Pancreas (tissue), 10 donors: ENCODE measurements around the gene PNMT. TPM values are rescaled to one million over a fixed set of nuclear protein-coding genes. Genes with fewer than 3 reads are reported as not detected.

Source experiments
- ATAC-seq, 4 donors: fragments of 200-7000 bp; cut with Tn5 transposase; one replicate each; pipeline versions ENCODE4 v1.8.0 to v1.9.1; 2020; ENCODE audit warnings: mild to moderate bottlenecking in 4 of 4, moderate library complexity in 4 of 4
- DNase-seq, 6 donors: peaks; one replicate each; pipeline ENCODE4 v3.0.0-alpha.2; 2020
- FAIRE-seq: peaks from 2 replicates; lab custom pipeline; 2012; peaks lifted over from hg19 to GRCh38; lab: Jason Lieb, UNC
- H3K27ac ChIP-seq, 4 donors: fragments of 200-600 bp; sonication (generic); 1 replicate in 3 of 4; 2 replicates in 1 of 4; pipeline versions ENCODE4 v1.5.0 to v1.8.0; 2020
- H3K27me3 ChIP-seq, 4 donors: fragments of 200-600 bp; one replicate each; pipeline ENCODE4 v1.8.0; 2021
- H3K36me3 ChIP-seq, 3 donors: fragments of 200-600 bp; sonication (generic) in 1 of 3; one replicate each; pipeline versions ENCODE4 v1.5.0 to v1.8.0; 2020 to 2021
- H3K4me1 ChIP-seq, 3 donors: fragments of 200-600 bp; one replicate each; pipeline ENCODE4 v1.8.0; 2021
- H3K4me3 ChIP-seq, 4 donors: fragments of 200-600 bp; sonication (generic) in 2 of 4; one replicate each; pipeline versions ENCODE4 v1.5.0 to v1.8.0; 2020 to 2021
- H3K9me3 ChIP-seq, 4 donors: fragments of 200-600 bp; one replicate each; pipeline ENCODE4 v1.8.0; 2021
- WGBS, 2 donors: extraction: QIAGEN DNeasy Blood & Tissue Kit; methylation state at CpG; one replicate each; pipeline ENCODE4 v1.1.7; 2013; 5-methylcytosine and 5-hydroxymethylcytosine counted together
- intact Hi-C, 3 donors: fragments of 100-400 bp; cut with DNase I; formaldehyde crosslinking; loops; one replicate each; pipeline versions ENCODE4 v1.11.1 to v1.14.2; 2022
- polyA plus RNA-seq, 2 donors: library from polyadenylated mRNA; stranded (reverse); fragments of 200-250 nt; gene quantifications; one replicate each; pipeline ENCODE4 v1.2.3, GENCODE V29; 2013
- total RNA-seq, 6 donors: library from RNA; stranded (reverse); fragmentation: NEBNext Ultra II Directional in 4 of 6; extraction: Animal tissue kit (Norgen Biotek cat#: 25700) in 4 of 6; gene quantifications; one replicate each; pipeline versions ENCODE4 v1.2.1 to v1.2.4, GENCODE V29; 2021 to 2023
- TF ChIP-seq, protein P1 (sequence below), 4 donors: fragments of 200-600 bp; sonication (generic) in 3 of 4; IDR thresholded peaks; one replicate each; pipeline versions ENCODE4 v1.5.0 to v1.8.0; 2021; ENCODE audit warnings: antibody characterized with exemption in 4 of 4
- donor health status: healthy with polysubstance abuse.
- donor health status: DM: no; HTN: no; CAD: no; lungs with moderate emphysema.
- donor health status: DM: no; HTN: no; CAD: no.
- donor health status: control.
- donor health status: control.
- donor health status: Bipolar disorder and iron deficiency.
- donor health status: DM: yes; HTN: yes; CAD: no.
- donor health status: DM: no; HTN: no; CAD: no.
- donor health status: DM: no; HTN: no; CAD: no.
- donor health status: DM: yes; HTN: yes; CAD: no.

The PNMT gene
- total and polyA plus RNA-seq, 8 donors = 0.16 to 11.7 (median 0.64) TPM; not detected in 3

DNA sequence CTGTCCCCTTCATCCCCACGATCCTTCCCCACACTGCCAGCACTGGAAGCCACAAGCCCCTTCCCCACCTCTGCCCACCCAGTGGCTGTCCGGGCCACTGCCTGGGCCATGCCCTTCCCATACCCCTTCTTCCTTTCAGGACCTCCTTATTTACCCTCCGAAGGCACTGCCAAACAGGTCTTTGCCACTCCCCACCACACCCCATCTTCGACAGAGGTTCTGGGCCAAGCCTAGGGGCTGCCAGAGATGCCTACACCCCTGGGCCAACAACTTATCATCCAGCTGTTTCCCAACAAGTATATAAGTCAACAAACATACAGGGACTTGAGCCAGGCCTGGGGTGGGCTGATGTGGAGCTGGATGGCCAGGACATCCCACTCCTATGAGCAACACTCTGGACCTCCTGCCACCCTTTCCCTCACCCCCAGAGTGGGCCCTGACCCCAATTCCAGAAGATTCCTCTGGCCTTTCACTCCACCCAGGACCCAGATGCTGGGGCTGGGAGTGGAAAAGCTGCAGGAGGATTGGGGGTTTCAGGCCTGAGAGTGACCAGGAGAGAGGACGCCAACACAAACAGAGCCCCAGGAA lies 43.0 kb upstream of the PNMT start:
- TF ChIP-seq, protein P1, sequence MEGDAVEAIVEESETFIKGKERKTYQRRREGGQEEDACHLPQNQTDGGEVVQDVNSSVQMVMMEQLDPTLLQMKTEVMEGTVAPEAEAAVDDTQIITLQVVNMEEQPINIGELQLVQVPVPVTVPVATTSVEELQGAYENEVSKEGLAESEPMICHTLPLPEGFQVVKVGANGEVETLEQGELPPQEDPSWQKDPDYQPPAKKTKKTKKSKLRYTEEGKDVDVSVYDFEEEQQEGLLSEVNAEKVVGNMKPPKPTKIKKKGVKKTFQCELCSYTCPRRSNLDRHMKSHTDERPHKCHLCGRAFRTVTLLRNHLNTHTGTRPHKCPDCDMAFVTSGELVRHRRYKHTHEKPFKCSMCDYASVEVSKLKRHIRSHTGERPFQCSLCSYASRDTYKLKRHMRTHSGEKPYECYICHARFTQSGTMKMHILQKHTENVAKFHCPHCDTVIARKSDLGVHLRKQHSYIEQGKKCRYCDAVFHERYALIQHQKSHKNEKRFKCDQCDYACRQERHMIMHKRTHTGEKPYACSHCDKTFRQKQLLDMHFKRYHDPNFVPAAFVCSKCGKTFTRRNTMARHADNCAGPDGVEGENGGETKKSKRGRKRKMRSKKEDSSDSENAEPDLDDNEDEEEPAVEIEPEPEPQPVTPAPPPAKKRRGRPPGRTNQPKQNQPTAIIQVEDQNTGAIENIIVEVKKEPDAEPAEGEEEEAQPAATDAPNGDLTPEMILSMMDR (IDR thresholded peaks at IDR 0.05) = no peak
- FAIRE-seq (no peak), DNase-seq (peak in 1 of 6 donors; percentile 8), ATAC-seq (no peak)
- no peak overlapping the region for H3K4me3 ChIP-seq
- H3K36me3 ChIP-seq = no peaks in the 10 kb centered on the region
- no peaks in the 10 kb centered on the region for H3K9me3 ChIP-seq
- peaks cover 0 to 4% (median 3%) of the 10 kb centered on the region in 3 donors for H3K4me1 ChIP-seq
- no peaks in the 10 kb centered on the region for H3K27me3 ChIP-seq
- intact Hi-C loops = no loop called here
- no peak overlapping the region for H3K27ac ChIP-seq
- WGBS, 2 donors = 36 to 57% methylated on average over 4 to 5 of the region's 5 CpGs

- H3K27ac ChIP-seq = peak within 1 kb of the TSS; percentile 59 to 84 (median 73)
- peak in 1 of 4 donors; percentile 21 for ATAC-seq
Measured at GRCh38 chr17:39626171-39627046, 41.8 kb upstream of the PNMT start, which contains the start of gene PPP1R1B. PPP1R1B (plus strand) TSS chr17:39626952; CDS start chr17:39627393, 441 bp downstream.

DNA sequence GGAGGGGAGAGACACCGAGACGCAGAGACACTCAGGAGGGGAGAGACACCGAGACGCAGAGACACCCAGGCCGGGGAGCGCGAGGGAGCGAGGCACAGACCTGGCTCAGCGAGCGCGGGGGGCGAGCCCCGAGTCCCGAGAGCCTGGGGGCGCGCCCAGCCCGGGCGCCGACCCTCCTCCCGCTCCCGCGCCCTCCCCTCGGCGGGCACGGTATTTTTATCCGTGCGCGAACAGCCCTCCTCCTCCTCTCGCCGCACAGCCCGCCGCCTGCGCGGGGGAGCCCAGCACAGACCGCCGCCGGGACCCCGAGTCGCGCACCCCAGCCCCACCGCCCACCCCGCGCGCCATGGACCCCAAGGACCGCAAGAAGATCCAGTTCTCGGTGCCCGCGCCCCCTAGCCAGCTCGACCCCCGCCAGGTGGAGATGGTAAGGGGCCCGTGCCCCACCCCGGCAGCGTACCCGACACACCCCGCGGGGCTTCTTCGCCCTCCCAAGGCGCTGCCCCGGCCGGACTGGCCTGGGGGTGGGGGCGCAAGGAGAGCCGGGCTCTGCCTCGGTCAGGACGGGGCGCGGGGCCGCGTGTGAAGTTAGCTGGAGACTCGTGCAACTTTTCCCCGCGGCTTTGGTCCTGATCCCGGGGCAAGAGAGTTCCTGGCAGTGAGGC lies 41.1 kb upstream of the PNMT start:
- FAIRE-seq (no peak), DNase-seq (peak in 2 of 6 donors; percentile 14 to 60), ATAC-seq (no peak)
- TF ChIP-seq, protein P1 (IDR thresholded peaks at IDR 0.05) = no peak
- H3K27ac ChIP-seq = peak overlapping the region; percentile 59 to 84 (median 73)
- no peaks in the 10 kb centered on the region for H3K9me3 ChIP-seq
- intact Hi-C loops = loop anchor here in 1 of 3 donors (2.0 kb wide), 1 partner anchor 78 kb away; no protein-coding TSS in a partner anchor
- WGBS, 2 donors = 5 to 6% methylated on average over 41 to 72 of the region's 72 CpGs
- H3K36me3 ChIP-seq = no peaks in the 10 kb centered on the region
- peaks cover 0 to 5% (median 4%) of the 10 kb centered on the region in 3 donors for H3K4me1 ChIP-seq
- H3K4me3 ChIP-seq = peak overlapping the region in 3 of 4 donors; percentile 34 to 44 (median 42)
- H3K27me3 ChIP-seq = no peaks in the 10 kb centered on the region

More at GRCh38 chr17:39626171-39627046, 41.8 kb upstream of the PNMT start, which contains the start of gene PPP1R1B:
- DNase-seq = peak in 3 of 6 donors; percentile 36 to 54 (median 40)
- intact Hi-C loops = loop anchor here in 1 of 3 donors (2.0 kb wide), 1 partner anchor 78 kb away; no protein-coding TSS in a partner anchor
- Histone ChIP-seq H3K9me3 (no peaks in the 10 kb centered on the region), H3K27me3 (no peaks in the 10 kb centered on the region), H3K4me1 (peaks cover 0 to 4% (median 3%) of the 10 kb centered on the region in 3 donors), H3K4me3 (peak within 1 kb of the TSS in 3 of 4 donors; percentile 34 to 44 (median 42)), H3K36me3 (no peaks in the 10 kb centered on the region)
- TF ChIP-seq, protein P1 (IDR thresholded peaks at IDR 0.05) = no peak
- WGBS, 2 donors = 11 to 14% methylated on average over 28 to 29 of the region's 29 CpGs
- no peak for FAIRE-seq

DNA sequence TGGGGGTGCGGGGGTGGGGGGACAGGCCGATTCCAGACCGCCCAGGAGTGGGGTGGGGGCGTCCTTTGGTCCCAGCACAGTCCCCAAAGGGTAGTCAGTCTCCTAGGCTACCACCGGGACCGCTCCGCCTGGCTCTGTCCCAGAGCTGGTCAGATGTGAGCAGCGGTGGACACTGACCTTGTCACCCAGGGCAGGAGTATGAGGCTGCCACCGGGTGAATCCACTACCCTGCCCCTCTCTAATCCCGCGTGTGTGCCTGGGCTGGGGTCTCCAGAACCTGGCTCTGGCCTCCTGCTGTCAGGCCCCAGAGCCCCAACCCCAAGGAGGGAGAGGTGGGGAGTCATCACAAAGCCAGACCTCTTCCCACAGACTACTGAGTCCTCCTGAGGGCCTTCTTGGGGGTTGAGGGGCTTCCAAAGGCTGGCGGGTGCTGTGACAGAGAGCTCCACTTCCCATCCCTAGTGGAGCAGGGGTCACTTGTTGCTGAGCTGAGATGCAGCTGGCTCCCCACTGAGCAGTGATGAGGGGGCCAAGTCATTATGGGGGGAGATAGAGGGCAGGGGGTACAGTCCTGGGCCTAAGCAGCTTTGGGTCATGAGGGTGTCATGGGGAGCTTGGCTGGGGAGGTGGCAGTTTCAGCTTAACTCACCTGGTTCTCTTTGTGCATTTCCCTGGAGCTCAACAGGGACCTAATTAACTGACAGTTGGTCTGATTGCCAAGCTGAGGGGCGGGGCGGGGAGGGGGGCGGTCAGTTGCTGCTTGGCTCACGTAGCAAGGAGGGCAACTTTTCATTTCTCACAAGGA lies 40.3 kb upstream of the PNMT start:
- H3K4me1 ChIP-seq = peaks cover 0 to 4% (median 3%) of the 10 kb centered on the region in 3 donors
- peak overlapping the region; percentile 59 to 84 (median 73) for H3K27ac ChIP-seq
- intact Hi-C loops = loop anchor here in 1 of 3 donors (2.0 kb wide), 1 partner anchor 79 kb away; no protein-coding TSS in a partner anchor
- H3K4me3 ChIP-seq = peak overlapping the region in 3 of 4 donors; percentile 34 to 44 (median 42)
- ATAC-seq (no peak), DNase-seq (peak in 1 of 6 donors; percentile 17), FAIRE-seq (no peak)
- no peaks in the 10 kb centered on the region for H3K9me3 ChIP-seq
- TF ChIP-seq, protein P1 (IDR thresholded peaks at IDR 0.05) = no peak
- no peaks in the 10 kb centered on the region for H3K36me3 ChIP-seq
- H3K27me3 ChIP-seq = no peaks in the 10 kb centered on the region
- WGBS, 2 donors = 47 to 63% methylated on average over 14 to 16 of the region's 16 CpGs
